K562 (cell line): Measurements from ENCODE around the gene SLC26A11. TPM values are rescaled to one million over a fixed set of nuclear protein-coding genes. Genes with fewer than 3 reads are reported as not detected.

ENCODE experiments used
- CREM ChIP-seq: IDR thresholded peaks from 2 replicates; pipeline ENCODE4 v1.6.1; 2014; ENCODE audit warnings: antibody characterized with exemption, low read depth
- MIER1 ChIP-seq: fragments of 450-650 bp; IDR thresholded peaks from 2 replicates; pipeline ENCODE4 v1.6.1; 2016; ENCODE audit warnings: antibody characterized with exemption, mild to moderate bottlenecking, low read depth
- RBM14 ChIP-seq: fragments of 200-400 bp; formaldehyde crosslinking; IDR thresholded peaks from 2 replicates; pipeline ENCODE4 v1.6.1; 2018; ENCODE audit warnings: low read depth, mild to moderate bottlenecking, low read length, moderate library complexity, borderline replicate concordance; ENCODE audit not compliant: insufficient read depth
- ZNF41 ChIP-seq: fragments of 250-450 bp; sonication (Bioruptor Pico); conservative IDR thresholded peaks from 2 replicates; pipeline ENCODE4 v1.4.0; 2020; ENCODE audit warnings: mild to moderate bottlenecking
- polyA plus RNA-seq, 8 experiments: library from polyadenylated mRNA; depleted of rRNA in 4 of 8; stranded (reverse) in 5 of 8; unstranded in 3 of 8; fragments of >200 nt; fragmentation: Nextera tagmentation in 2 of 8; fragmentation: Illumina TruSeq in 1 of 8; extraction: Ambion mirVana in 2 of 8; extraction: Trizol in 1 of 8; gene quantifications; 2 replicates each; pipeline versions ENCODE4 v1.2.1 to v1.2.3, GENCODE V29; 2011 to 2014; ENCODE audit warnings: inconsistent platforms in 1 of 8, missing spikeins in 1 of 8
- total RNA-seq, 7 experiments: library from RNA; depleted of rRNA in 6 of 7; stranded (reverse); fragments of >200 nt in 6 of 7; fragmentation: Illumina TruSeq in 2 of 7; extraction: Trizol in 2 of 7; gene quantifications; 2 replicates each; pipeline versions ENCODE4 v1.2.1 to v1.2.3, GENCODE V29; 2011 to 2021; ENCODE audit warnings: low replicate concordance in 1 of 7
- TF ChIP-seq, protein P1 (sequence below): fragments of 450-650 bp; IDR thresholded peaks from 2 replicates; pipeline ENCODE4 v1.6.1; 2018; ENCODE audit not compliant: partially characterized antibody
- TF ChIP-seq, protein P2 (sequence below): fragments of 250-450 bp; sonication (Bioruptor Pico); IDR thresholded peaks from 2 replicates; pipeline ENCODE4 v1.9.0; 2021; ENCODE audit warnings: mild to moderate bottlenecking
- TF ChIP-seq, protein P3 (sequence below): fragments of 450-650 bp; IDR thresholded peaks from 2 replicates; pipeline ENCODE4 v1.6.1; 2018; ENCODE audit warnings: mild to moderate bottlenecking, low read depth; ENCODE audit not compliant: partially characterized antibody
- TF ChIP-seq, protein P4 (sequence below), 2 experiments: fragments of 450-650 bp; formaldehyde crosslinking in 1 of 2; IDR thresholded peaks; 2 replicates each; pipeline versions ENCODE4 v1.4.0 to v1.6.1; 2014 to 2020; ENCODE audit warnings: mild to moderate bottlenecking in 2 of 2, borderline replicate concordance in 1 of 2, low read depth in 1 of 2
- TF ChIP-seq, protein P5 (sequence below): sonication (generic); formaldehyde crosslinking; IDR thresholded peaks from 2 replicates; pipeline ENCODE4 v1.8.1; 2023; ENCODE audit warnings: mild to moderate bottlenecking, missing genetic modification reagents

The SLC26A11 gene
- total and polyA plus RNA-seq, 9 of the 15 experiments (the other 6 are each of a cell fraction or from before 2014, with no cell fraction given), result 0.06 to 3.1 (median 1.2) TPM; not detected in 1

DNA sequence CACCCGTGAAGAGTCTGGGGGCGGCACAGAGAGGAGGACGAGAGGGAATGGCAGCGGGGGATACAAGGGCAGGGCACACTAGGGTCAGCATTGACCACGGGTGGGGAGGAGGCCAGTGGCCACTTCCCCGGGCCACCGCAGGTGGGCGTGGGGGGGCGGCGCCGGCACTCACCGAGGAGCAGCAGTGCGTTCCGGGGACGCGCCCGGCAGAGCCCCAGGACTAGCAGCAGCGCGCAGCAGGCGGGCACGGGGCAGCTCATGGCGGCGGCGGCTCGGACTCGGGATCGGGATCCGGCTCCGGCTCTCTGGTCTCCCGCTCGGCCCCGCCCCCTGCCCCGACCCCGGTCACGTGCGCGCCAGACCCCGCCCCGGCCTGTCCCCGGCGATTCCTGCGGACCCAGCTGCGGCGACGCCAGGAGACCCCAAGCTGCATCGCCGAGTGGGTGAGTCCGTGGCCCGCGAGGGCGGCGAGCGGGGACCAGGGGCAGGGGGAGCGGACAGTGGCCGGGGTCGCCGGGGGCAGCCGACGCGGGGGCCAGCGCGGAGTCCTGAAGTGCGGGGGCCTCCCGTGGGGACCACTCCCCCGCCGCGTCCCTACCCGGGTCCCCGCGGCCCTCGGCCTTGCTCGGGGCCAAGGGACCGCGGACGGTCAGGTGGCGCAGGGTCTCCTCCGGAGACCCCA is at the start of gene SLC26A11, which contains the start of gene SGSH (continued):
- TF ChIP-seq, protein P1, sequence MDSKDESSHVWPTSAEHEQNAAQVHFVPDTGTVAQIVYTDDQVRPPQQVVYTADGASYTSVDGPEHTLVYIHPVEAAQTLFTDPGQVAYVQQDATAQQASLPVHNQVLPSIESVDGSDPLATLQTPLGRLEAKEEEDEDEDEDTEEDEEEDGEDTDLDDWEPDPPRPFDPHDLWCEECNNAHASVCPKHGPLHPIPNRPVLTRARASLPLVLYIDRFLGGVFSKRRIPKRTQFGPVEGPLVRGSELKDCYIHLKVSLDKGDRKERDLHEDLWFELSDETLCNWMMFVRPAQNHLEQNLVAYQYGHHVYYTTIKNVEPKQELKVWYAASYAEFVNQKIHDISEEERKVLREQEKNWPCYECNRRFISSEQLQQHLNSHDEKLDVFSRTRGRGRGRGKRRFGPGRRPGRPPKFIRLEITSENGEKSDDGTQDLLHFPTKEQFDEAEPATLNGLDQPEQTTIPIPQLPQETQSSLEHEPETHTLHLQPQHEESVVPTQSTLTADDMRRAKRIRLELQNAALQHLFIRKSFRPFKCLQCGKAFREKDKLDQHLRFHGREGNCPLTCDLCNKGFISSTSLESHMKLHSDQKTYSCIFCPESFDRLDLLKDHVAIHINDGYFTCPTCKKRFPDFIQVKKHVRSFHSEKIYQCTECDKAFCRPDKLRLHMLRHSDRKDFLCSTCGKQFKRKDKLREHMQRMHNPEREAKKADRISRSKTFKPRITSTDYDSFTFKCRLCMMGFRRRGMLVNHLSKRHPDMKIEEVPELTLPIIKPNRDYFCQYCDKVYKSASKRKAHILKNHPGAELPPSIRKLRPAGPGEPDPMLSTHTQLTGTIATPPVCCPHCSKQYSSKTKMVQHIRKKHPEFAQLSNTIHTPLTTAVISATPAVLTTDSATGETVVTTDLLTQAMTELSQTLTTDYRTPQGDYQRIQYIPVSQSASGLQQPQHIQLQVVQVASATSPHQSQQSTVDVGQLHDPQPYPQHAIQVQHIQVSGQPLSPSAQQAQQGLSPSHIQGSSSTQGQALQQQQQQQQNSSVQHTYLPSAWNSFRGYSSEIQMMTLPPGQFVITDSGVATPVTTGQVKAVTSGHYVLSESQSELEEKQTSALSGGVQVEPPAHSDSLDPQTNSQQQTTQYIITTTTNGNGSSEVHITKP, result no peak
- TF ChIP-seq, protein P2, sequence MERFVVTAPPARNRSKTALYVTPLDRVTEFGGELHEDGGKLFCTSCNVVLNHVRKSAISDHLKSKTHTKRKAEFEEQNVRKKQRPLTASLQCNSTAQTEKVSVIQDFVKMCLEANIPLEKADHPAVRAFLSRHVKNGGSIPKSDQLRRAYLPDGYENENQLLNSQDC (CRISPR knock-in tag), result no peak
- TF ChIP-seq, protein P3, sequence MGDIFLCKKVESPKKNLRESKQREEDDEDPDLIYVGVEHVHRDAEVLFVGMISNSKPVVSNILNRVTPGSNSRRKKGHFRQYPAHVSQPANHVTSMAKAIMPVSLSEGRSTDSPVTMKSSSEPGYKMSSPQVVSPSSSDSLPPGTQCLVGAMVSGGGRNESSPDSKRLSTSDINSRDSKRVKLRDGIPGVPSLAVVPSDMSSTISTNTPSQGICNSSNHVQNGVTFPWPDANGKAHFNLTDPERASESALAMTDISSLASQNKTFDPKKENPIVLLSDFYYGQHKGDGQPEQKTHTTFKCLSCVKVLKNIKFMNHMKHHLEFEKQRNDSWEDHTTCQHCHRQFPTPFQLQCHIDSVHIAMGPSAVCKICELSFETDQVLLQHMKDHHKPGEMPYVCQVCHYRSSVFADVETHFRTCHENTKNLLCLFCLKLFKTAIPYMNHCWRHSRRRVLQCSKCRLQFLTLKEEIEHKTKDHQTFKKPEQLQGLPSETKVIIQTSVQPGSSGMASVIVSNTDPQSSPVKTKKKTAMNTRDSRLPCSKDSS, result no peak
- TF ChIP-seq ZNF41 (no peak), CREM (no peak), MIER1 (no peak), RBM14 (no peak)
- TF ChIP-seq, protein P4, sequence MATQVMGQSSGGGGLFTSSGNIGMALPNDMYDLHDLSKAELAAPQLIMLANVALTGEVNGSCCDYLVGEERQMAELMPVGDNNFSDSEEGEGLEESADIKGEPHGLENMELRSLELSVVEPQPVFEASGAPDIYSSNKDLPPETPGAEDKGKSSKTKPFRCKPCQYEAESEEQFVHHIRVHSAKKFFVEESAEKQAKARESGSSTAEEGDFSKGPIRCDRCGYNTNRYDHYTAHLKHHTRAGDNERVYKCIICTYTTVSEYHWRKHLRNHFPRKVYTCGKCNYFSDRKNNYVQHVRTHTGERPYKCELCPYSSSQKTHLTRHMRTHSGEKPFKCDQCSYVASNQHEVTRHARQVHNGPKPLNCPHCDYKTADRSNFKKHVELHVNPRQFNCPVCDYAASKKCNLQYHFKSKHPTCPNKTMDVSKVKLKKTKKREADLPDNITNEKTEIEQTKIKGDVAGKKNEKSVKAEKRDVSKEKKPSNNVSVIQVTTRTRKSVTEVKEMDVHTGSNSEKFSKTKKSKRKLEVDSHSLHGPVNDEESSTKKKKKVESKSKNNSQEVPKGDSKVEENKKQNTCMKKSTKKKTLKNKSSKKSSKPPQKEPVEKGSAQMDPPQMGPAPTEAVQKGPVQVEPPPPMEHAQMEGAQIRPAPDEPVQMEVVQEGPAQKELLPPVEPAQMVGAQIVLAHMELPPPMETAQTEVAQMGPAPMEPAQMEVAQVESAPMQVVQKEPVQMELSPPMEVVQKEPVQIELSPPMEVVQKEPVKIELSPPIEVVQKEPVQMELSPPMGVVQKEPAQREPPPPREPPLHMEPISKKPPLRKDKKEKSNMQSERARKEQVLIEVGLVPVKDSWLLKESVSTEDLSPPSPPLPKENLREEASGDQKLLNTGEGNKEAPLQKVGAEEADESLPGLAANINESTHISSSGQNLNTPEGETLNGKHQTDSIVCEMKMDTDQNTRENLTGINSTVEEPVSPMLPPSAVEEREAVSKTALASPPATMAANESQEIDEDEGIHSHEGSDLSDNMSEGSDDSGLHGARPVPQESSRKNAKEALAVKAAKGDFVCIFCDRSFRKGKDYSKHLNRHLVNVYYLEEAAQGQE (IDR thresholded peaks at IDR 0.05; ENCODE audit: borderline replicate concordance), result no peak
- TF ChIP-seq, protein P4 (CRISPR knock-in tag; IDR thresholded peaks at IDR 0.05; ENCODE audit: low read depth), result no peak
- TF ChIP-seq, protein P5, sequence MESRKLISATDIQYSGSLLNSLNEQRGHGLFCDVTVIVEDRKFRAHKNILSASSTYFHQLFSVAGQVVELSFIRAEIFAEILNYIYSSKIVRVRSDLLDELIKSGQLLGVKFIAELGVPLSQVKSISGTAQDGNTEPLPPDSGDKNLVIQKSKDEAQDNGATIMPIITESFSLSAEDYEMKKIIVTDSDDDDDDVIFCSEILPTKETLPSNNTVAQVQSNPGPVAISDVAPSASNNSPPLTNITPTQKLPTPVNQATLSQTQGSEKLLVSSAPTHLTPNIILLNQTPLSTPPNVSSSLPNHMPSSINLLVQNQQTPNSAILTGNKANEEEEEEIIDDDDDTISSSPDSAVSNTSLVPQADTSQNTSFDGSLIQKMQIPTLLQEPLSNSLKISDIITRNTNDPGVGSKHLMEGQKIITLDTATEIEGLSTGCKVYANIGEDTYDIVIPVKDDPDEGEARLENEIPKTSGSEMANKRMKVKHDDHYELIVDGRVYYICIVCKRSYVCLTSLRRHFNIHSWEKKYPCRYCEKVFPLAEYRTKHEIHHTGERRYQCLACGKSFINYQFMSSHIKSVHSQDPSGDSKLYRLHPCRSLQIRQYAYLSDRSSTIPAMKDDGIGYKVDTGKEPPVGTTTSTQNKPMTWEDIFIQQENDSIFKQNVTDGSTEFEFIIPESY (CRISPR knock-in tag), result no peak
